ENCODE results near the gene NPIPA8.
"Not testable (repeated sequence)": the region's sequence is repeated elsewhere in the genome, so short reads cannot be mapped to it uniquely, and the experiment has no call there.

- TF ChIP-seq, protein P1, sequence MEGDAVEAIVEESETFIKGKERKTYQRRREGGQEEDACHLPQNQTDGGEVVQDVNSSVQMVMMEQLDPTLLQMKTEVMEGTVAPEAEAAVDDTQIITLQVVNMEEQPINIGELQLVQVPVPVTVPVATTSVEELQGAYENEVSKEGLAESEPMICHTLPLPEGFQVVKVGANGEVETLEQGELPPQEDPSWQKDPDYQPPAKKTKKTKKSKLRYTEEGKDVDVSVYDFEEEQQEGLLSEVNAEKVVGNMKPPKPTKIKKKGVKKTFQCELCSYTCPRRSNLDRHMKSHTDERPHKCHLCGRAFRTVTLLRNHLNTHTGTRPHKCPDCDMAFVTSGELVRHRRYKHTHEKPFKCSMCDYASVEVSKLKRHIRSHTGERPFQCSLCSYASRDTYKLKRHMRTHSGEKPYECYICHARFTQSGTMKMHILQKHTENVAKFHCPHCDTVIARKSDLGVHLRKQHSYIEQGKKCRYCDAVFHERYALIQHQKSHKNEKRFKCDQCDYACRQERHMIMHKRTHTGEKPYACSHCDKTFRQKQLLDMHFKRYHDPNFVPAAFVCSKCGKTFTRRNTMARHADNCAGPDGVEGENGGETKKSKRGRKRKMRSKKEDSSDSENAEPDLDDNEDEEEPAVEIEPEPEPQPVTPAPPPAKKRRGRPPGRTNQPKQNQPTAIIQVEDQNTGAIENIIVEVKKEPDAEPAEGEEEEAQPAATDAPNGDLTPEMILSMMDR (conservative IDR thresholded peaks at IDR 0.05; ENCODE audit: low read depth in 2 of 2): not testable (repeated sequence)
- TF ChIP-seq EZH2 (IDR thresholded peaks at IDR 0.05; ENCODE audit: low read depth, unreplicated experiment); JUNB (IDR thresholded peaks at IDR 0.05; ENCODE audit: unreplicated experiment); CREB1 (CRISPR knock-in tag; IDR thresholded peaks at IDR 0.05; ENCODE audit: low read depth); POLR2AphosphoS5 (IDR thresholded peaks at IDR 0.05; ENCODE audit: low read depth); ETS1 (IDR thresholded peaks at IDR 0.05); ZNF331 (CRISPR knock-in tag; IDR thresholded peaks at IDR 0.05; ENCODE audit: low read depth): not testable (repeated sequence)
- TF ChIP-seq, protein P2, sequence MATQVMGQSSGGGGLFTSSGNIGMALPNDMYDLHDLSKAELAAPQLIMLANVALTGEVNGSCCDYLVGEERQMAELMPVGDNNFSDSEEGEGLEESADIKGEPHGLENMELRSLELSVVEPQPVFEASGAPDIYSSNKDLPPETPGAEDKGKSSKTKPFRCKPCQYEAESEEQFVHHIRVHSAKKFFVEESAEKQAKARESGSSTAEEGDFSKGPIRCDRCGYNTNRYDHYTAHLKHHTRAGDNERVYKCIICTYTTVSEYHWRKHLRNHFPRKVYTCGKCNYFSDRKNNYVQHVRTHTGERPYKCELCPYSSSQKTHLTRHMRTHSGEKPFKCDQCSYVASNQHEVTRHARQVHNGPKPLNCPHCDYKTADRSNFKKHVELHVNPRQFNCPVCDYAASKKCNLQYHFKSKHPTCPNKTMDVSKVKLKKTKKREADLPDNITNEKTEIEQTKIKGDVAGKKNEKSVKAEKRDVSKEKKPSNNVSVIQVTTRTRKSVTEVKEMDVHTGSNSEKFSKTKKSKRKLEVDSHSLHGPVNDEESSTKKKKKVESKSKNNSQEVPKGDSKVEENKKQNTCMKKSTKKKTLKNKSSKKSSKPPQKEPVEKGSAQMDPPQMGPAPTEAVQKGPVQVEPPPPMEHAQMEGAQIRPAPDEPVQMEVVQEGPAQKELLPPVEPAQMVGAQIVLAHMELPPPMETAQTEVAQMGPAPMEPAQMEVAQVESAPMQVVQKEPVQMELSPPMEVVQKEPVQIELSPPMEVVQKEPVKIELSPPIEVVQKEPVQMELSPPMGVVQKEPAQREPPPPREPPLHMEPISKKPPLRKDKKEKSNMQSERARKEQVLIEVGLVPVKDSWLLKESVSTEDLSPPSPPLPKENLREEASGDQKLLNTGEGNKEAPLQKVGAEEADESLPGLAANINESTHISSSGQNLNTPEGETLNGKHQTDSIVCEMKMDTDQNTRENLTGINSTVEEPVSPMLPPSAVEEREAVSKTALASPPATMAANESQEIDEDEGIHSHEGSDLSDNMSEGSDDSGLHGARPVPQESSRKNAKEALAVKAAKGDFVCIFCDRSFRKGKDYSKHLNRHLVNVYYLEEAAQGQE (IDR thresholded peaks at IDR 0.05; ENCODE audit: unreplicated experiment): not testable (repeated sequence)
These were observed 29.3 kb downstream of the NPIPA8 start for GRCh38 chr16:18307241-18307640.
